Activated CD4-positive, CD25-positive, alpha-beta regulatory T cell (primary cell): ENCODE results near the gene BMPR1A.
"Not testable (repeated sequence)": the region's sequence is repeated elsewhere in the genome, so short reads cannot be mapped to it uniquely, and the experiment has no call there.

Source experiments
- DNase-seq, 4 experiments: peaks; one replicate each; lab custom pipeline; 2025; lab: John Stamatoyannopoulos, UW

BMPR1A gene

GRCh38 chr10:86730227-86730626 lies 26.2 kb upstream of the BMPR1A start:
- no peak for DNase-seq

DNA sequence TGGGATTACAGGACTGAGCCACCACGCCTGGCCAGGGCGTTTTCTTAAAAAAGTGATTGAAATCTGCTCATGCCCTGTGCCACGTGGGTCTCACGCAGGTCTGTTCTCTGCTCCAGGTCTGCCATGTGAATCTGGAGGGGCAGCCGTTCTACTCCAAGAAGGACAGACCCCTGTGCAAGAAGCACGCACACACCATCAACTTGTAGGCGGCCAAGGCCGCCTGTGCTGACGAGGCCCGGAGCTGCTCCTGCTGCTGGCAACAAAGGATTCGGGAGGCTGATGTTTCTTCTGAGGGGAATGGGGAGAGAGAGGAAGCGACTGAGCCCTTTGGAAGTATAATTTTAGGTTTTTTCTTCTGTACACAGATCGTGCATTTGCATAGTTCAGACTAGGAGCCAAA lies 23.6 kb upstream of the BMPR1A start:
- no peak for DNase-seq

- DNase-seq, result no peak
These were observed 23.2 kb upstream of the BMPR1A start for GRCh38 chr10:86733260-86733671.

DNA sequence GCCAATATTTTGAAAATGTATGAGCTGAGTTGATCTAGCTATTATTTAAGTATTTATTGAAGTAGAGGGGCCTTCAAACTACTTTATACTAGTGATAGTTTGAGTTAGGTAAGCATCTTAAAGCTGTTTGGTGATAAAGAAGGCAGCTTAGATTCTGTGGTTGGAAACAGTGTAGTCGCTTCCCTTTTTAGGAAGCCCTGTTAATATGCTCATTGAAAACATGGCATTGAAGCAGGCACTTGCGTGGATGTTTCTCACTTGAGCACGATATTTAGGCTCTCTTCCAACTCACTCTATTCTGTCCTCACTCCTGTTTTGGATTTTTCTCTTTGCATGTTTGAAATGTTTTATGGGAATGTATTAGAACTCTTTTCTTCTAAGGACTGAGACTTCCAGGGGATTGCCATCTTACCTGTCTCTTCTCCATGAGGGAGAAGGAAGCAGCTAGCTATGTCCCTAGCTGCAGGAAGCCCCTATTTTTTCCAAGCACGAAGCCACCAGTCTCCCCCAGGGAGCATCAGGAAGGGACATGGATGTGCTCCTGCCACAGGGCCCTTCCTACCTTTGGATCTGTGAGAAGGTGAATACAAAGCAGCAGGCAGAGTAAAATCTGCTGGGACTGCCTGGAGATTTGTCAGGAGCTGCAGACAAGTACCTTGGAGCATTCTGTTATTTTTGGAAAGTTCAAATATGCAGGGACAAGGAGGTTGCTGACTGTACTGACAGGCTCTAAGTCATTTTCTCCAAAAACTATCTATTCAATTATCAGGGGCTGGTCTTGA lies 22.0 kb upstream of the BMPR1A start:
- no peak for DNase-seq

- DNase-seq, result not testable (repeated sequence)
These were observed 21.1 kb upstream of the BMPR1A start for GRCh38 chr10:86735278-86735677.

GRCh38 chr10:86742230-86742629 lies 14.2 kb upstream of the BMPR1A start:
- DNase-seq, result no peak

DNA sequence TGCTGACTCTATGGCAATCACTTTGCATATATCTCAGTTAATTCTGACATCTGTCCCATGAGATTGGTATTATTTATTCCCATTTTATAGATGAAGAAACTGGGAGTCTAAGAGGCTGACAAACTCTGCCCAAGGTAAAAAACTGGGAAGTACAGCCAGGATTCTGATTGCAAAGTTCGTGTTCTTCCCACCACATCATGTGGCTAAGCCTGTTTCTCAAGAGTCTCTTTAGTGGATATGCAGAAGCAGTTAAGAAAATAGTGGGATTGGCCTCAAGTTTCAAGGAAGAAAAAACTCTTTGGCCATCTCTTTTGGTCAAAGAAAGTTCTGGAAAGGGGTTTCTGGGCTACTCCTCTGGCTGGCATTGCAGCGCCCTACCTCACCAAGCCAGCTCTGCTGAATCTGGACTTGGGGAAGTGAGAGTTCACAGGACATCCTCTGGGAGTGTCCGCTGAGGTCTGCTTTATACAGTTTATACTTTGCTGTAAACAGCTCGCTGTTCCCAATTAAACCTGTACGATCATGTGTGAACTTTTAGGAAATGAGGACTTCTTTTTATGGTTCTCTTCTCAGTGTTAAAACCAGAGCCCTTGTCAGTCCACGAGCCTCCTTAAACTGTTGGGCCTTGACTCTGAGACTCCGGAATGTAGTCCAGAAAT lies 12.2 kb upstream of the BMPR1A start:
- no peak for DNase-seq

DNA sequence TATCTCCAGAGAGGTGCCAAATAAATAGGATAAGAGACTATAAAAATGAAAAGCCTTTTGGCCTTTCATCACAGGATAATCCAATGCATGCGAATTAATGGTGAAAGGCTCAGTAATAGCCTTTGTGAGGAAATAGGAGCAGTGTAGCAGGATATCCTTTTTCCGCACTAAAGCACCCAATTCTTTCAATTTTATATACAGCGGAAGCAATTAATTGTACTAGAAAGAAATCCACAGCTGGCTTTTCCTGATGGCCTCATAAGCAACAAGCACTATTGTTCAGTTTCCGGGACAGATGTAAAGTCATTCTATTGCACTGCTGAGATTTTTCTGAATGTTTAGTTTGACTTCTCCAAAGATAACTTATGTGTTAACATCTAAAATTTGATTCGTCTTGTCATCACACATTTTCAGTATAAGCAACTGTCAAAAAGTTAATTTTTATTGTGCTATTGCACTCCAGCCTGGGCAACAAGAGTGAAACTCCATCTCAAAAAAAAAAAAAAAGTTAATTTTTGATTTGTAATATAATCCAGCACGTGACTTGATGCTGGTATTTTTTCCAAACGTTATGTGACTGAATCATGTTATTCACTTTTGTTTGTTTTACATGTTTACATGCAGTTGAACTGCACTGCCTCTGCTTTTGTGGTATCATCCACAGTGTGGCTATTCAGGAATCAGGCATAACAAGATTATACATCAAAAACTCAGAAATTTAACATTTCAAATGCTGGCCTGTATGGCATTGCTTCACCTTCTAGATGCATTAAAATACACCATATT lies 8.4 kb upstream of the BMPR1A start:
- DNase-seq, result no peak

DNA sequence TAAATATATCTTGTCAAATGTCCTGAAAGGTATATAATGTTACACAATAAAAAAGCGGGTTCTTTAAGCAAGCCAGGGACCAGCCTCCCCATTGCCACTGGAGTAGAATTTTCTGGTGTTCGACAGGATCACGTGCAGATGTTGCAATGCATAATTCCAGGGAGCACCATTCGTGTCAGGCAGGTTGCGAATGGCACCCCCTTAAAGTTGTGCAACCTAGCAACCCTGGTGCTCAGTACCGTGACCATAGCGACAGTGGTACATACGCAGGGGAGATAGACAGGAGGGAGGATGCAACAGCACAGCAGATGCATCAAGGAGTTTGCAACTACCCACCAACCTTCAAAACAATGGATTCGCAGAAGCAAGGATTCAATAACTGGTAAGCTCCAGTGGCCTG lies 6.6 kb upstream of the BMPR1A start:
- no peak for DNase-seq

- no peak for DNase-seq
These were observed 4.9 kb upstream of the BMPR1A start for GRCh38 chr10:86751477-86751876.

DNA sequence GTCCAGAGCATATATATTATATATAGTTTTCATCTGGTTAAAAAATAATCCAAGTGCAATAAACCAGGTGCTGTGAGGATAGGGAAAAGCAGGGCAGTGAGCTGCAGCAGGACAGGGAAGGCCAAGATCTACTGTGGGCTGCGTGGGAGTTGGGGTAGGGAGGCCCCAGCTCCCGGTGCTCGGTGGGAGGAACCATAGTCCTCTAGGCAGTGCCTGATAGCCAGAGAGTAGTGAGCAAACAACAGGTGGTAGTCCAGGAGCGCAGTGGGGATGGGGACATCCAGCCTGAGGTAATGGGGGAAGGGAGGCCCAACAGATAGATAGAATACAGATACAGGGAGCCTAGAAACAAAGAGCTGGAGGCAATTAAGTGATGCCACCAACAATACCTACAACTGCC lies 4.1 kb upstream of the BMPR1A start:
- DNase-seq, result no peak

DNA sequence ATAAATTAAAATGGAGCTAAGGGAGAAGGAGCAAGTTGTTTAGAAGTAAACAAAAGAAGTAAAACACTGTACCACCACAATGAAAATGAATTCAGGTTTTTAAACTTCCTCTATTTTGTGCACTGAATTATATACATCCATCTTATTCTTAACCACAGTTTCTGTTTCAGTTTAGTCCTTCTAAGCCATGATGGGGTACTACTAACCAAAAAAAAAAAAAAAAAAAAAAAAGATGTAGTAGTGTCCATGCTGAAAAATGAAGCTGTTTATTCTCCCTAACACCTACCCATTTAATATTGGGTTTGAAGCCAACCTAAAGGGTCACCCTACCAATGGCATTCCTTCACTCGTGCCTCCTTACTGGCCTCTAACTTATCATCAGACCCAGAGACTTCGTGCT lies 3.4 kb upstream of the BMPR1A start:
- DNase-seq, result no peak

- DNase-seq, result no peak
These were observed 2.6 kb upstream of the BMPR1A start for GRCh38 chr10:86753638-86754434.

GRCh38 chr10:86755454-86755739 lies 1.0 kb upstream of the BMPR1A start:
- no peak for DNase-seq

GRCh38 chr10:86755740-86756510 lies 494 bp upstream of the BMPR1A start:
- DNase-seq, result peak; percentile 71 to 76 (median 74)

DNA sequence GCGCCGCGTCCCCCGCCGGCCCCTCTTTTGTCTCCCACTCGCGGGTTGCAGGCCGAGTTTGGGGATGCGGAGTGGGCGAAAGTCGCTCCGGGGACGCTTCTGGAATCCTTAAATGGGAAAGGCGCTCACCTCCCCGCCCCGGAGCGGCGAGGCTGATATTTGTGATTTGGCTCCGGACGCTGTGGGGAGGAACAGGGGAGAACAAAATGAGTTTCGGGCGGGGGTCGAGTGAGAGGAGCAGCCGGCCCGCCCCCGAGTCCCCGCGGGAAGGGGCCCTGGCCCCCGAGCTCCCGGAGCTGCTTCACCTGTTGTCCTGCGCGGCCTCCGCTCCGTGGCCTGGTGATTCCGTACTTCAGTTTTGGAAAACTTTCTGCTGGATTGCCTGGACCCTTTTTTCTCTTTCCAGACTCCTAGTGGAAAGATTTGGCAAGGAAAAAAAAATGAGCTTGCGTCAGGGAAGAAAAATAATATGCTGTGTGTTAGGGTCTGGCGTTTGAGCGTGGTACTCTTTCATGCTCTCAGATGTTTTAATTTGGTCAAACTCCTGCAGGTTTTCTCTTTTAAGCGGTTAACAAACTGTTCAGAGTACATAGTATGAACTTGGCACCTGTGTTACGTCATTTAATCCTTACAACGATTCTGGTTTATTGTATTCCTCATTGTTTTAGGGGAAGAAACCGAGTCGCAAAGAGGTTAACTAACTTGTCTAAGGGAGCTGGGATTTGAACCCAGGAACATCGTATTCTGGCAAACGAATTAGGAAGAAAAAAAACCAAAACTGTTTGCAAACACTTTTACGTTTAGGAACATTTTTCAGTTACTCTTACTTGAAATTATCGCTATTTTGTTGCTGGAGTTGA lies 924 bp downstream of the BMPR1A start:
- DNase-seq, result no peak

GRCh38 chr10:86758189-86759072 lies 2.0 kb downstream of the BMPR1A start:
- no peak for DNase-seq

DNA sequence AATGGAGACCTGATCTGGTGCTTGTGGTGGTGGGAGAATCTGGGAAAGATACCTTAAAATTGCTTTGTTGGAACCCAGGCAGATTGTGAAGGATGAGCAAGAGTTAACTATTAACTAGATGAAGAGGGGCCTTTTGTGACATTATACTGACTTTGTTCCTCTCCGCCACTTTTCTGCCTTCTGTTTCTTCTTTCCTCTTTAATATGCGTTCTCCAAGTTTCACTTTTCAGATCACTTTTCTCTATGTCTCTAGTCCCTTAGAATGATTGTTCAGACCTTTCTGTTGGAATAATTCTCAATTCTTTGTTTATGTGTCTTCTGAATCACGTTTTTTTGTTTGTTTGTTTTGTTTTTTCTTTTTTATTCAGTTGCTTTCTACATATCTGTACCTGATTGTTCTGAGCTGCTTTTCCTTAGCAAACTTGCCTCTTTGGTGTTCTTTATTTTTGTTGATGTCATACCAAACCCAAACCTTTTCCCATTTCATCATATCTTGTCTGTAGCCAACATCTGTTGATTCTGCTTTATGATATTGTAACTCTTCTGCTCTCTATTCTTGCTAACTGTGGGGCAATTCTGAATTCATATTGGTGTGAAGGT lies 2.8 kb downstream of the BMPR1A start:
- DNase-seq, result no peak

DNA sequence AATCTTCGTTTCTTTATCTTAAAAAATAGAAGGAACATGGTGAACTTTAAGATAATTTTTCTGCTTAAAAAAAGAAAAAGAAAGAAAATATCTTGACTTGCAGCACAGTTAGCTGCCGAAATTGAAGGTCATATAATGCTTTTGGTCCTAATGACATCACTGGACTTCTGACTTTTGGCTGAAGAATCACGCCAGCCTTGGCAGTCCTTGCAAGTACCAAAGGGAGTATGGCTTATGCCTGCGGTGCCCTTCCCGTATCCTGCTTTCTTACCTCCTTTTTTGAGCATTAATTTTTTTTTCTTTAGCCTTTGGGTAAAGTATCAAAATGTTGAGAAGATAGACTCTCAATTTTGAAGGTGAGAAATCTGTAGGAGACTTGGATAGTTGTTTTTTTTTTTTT lies 7.0 kb downstream of the BMPR1A start:
- DNase-seq, result no peak
